SIG-M5 (cell line): ENCODE data around the gene ZNF341.

Source experiments
- DNase-seq: peaks from one replicate; lab custom pipeline; 2025; lab: John Stamatoyannopoulos, UW

ZNF341 gene

DNA sequence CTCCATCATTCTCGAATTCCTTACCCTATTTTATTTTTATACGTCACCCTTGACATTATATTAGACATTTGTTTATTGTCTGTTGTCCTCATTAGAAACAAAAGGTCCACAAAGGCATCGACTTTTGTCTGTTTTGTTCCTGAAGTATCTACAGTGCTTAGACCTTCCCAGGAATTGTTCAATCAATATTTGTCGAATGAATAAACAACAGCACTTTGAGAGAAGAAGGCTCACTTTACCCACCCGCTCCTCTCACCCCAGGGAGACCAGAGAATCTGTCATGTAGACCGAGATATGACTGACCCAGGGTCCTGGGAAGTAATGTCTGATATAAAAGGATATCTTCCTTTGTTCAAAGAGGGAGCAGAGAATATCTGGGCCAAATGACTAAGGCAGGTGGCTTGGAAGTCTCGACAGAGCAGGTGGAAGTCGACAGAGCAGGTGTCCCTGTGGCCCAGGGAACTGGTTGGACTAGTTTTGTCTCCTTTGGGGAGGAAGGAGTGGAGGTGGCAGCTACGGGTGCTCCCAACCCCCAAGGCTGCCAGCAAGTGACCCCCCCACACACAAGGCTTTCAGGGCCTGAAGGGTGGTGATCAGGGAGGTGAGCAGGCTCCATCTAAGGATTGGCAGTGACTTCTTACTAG lies 64.6 kb downstream of the ZNF341 start:
- DNase-seq: no peak

DNA sequence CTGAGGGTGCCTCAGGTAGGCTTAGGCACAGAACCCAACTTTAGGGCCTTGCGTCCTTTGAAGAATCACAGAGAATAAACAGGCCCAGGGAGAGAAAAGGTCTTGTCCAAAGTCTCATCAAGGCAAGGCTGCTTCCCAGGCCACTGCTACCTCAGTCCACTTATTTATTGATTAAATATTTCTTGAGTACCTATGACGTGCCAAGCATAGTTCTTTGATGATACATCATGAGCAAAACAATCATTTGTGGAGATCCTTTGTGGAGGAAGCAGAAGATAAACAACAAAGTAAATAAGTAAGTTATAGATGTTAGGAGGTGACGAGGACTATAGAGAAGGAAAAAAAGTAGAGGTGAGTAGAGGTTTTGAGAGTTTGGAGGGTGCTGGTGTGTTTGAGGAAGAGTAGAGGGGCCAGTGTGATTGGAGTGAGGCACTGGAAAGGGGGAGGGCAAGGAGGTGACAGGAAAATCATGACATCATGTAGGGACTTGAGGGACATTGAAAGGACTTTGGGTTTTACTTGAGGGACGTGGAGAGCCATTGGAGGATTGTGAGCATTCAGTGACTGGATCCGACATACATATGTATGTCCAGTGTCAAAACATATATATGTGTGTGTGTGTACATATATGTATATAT lies 65.2 kb downstream of the ZNF341 start:
- no peak for DNase-seq

DNA sequence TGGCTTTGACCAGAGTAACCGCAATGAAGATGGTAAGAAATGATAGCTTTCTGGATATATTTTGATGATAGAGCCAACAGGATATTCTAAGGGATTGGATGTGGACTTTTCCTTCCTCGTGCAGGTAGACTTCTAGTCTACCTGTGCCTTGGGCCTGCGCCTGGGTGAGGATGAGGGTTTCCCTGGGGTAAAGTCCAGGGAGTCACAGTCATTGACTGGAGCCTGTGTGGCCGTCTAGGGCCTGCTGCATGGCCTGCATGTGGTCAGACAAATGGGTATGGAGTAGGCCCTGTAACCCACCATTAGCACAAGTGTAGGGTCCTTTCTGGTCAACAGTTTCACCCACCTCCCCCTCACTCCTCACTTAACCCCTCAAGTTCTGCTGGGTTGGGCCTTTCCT lies 66.6 kb downstream of the ZNF341 start:
- DNase-seq: no peak

DNA sequence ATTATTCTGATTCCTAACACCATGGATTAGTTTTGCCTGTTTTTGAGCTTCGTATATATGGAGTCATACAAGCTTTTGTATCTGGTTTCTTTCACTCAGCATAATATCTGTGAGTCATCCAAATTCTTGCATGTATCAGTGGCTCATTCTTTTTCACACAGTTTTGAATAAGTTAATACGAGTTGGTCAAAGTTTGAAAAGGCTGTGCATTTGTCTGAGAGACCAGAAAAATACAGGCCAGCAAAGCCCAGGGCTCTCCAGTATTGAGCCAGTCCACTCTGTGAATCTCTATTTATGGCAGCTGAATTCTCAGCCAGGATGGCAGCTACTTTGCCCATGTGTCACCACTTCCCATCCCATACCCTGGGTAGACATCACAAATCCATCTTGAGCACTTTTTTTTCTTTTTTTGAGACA lies 72.1 kb downstream of the ZNF341 start:
- DNase-seq: no peak

DNA sequence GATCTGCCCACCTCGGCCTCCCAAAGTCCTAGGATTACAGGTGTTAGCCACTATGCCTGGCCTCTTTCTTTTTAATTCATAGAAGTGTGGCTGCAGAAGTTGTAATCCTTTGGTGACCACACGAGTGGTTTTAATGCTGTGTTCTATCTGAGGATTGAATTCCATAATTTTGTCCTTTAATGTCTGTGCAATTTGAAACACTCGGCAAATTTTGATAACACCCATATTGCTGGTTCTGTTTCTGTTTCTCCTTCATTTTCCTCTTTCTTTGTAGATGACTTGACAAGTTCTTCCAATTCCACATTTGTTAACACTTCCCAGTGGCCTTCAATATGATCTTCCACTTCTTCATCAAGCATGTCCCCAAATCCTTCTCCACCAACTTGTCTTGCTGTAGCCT lies 76.6 kb downstream of the ZNF341 start:
- no peak for DNase-seq

DNA sequence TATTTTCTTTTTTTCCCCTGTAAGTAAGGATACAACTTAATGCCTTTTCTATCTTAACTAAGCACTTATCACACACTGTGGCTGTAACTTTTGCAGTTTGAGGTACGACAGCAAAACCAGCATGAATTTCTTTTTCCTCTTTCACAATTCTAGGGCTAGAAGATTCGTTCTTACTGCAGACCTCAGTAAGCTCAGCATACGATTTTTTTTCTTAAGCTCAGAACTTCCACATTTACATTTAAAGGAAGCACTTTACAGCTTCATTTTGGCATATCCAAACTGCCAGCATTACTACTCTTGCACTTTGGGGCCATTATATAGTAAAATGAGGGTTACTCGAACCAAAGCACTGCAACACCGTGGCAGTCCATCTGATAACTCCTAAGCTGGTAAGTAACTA lies 78.5 kb downstream of the ZNF341 start:
- no peak for DNase-seq

DNA sequence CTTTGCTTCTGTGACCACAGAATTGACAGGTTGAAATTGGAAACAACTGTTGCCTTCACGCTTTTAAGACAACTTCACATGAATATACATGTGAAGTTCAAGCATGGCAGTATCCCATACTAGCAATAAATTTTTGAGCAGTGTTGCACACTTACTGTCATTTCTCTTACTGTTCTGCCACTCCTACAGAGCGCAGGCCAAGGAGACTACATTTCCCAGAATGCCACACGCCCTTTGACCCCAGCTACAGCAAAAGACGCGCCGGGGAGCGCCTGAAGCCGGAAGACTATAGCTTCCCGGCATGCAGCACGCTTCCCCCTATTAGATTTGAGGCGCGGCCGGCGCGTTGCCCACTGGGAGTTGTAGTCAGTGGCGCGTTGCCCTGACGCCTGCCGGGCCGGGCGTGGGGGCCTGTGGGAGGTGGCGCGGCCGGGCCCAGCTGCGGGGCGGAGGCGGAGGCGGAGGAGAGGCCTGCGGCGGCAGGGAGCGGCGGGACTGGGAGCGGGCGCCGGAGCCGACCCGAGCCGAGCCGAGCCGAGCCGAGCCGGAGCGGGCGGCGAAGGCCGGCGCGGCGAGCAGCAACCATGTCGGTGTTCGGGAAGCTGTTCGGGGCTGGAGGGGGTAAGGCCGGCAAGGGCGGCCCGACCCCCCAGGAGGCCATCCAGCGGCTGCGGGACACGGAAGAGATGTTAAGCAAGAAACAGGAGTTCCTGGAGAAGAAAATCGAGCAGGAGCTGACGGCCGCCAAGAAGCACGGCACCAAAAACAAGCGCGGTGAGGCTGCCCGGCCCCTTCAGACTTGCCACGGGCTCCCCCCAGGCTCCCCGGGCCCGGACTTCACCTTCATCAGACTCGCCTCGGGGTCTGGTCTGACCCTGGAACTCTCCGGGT lies 79.3 kb downstream of the ZNF341 start, which contains the start of gene CHMP4B:
CHMP4B (plus strand) TSS at position 464 of the 891 bp plus-strand sequence; CDS start at position 585, 121 bp downstream.
- DNase-seq: peak; percentile 94

DNA sequence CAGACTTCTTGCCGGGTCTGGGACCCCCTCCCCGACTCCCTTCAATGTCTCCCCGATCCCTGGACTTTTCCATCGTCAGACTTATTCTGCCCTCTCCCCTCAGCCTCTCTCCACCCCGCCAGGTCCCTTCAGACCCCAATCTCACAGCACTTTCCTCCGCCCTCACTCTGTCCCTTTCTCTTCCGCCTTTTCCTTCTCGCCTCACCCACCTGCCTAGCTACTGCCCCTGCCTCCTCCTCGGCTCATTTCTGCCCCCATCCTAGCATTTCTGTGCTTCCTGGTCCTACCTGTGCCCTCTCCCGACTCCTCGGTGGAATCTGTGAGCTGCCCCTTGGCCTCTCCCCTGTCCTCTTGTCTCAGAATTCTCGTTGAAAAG lies 80.0 kb downstream of the ZNF341 start:
- DNase-seq: no peak

DNA sequence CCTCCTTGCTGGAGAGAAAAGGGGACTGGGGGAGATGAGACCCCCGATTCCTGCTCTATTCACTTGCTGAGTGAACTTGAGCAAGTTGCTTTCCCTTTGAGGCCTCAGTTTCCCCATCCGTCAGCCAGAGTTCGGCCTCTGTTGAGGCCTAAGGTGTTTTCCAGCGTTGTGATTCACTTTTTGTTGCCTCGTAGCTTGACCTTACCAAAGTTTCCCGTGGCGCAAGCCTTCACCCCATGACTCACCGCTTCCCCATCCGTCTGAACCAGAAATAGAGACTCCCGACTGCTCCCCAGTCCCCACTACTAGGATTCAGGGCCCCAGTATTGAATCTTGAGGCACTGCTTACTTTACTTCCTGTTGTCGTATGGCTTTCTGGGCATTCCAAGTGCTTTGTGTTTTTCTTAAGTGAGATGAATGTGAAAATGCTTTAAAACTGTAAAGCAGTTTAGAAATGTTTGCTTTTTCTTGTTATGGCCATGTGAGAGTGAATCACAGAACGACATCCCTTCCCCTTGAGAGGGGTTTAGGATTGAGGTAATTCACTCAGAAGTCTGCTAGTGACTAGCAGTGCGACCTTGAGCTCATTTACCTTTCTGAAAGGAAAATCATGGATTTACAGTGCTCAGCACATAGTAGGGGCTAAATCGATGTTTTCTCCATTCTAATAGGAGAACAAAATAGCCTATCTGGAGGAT lies 80.5 kb downstream of the ZNF341 start:
- DNase-seq: no peak

DNA sequence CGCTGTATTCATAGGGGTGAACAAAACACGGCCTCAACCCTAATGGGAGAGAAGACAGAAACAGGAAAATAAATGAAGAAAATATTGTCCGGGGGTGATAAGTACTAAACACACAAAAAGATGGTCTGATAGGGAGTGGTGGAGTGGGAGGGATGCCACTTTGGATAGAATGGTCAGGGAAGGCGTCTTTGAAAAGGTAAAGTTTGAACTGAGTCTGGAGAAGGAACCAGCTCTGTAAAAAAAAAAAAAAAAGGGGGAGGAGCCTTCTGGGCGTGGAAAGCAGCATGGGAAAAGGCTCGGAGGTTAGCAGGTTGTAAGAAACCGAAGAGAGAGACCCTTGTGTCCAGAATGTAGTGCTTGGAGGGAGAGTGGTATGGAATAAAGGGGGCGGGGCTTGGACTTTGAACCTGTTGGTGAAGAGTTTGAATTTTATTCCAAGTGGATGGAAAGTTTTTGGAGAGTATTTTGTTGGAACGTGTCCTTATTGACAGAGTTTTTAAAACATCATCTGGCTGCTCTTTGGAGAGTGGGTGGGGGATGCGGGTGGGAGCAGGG lies 81.2 kb downstream of the ZNF341 start:
- no peak for DNase-seq

DNA sequence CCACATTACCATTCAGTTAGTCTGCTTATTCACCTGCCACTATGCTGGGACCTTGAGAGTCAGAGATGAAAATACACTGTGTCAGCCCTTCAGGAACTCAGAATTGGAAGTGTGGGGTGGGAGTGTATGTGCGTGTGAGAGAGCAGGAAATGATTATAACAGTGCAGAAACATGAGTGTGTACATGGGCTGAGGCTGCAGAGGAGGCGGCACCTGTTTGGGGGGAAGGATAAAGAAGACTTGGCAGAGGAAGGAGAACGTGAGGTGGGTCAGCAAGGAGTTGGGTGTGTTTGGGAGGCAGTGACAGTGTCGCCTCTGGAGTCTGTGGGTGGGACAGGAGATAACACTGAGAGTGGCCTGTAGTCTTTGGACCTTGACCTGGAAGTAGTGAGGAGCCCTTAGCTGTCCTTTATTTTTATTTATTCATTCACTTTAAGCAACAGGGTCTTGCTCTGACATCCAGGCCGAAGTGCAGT lies 82.5 kb downstream of the ZNF341 start:
- no peak for DNase-seq

DNA sequence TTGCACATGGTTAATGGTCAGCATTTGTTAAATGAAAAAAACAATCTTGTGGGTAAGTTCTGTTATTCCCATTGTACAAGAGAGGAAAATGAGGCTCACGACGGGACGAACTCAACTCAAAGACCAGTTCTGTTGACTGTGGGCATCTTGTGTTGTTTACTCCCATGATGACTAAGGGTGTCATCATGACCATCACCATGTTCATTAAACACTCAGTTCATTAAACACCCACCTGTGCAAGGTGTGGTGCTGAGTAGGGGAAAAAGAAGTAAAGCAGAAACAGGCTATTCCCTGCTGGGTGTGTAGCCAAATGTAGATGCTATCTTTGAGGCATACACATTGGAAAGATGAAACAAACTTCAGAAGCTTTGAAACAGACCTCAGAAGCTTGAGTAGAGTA lies 83.9 kb downstream of the ZNF341 start:
- DNase-seq: no peak

DNA sequence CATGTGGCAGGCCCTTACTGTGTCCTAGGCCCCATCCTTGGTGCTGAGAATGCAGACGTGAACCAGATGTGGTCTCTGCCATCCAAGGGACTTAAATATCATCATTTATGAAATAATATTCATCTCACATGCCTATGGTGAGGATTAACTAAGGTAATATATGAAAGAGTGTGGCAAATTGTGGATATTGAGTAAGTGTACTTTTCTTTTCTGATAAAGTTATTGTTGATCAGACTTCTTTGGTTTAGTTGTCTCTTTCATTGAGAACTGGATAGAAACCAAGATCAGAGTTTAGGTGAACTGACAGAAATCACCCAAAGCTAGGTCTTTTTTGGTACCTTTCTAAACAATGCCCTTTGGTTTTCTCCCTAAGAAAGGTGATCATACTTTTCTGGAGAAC lies 84.4 kb downstream of the ZNF341 start:
- no peak for DNase-seq

DNA sequence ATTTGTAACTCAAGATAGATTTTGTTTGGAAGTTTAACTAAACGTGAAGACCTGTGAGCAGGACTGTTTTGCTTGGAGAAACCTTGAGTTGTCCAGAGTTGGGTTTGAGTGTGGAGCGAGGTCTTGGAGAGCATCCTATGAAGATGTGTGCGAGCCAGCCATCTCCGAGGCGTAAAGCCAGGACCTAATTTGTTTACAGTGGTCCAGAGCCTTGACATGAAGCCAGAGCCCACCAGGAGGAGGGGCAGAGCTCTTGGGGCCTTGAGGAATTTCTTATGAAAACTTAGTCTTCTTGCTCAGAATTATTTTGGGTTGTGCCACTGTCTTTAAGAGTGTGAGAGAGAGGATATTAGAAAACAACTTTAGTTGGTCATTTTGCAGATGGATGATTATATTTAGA lies 85.6 kb downstream of the ZNF341 start:
- DNase-seq: no peak

DNA sequence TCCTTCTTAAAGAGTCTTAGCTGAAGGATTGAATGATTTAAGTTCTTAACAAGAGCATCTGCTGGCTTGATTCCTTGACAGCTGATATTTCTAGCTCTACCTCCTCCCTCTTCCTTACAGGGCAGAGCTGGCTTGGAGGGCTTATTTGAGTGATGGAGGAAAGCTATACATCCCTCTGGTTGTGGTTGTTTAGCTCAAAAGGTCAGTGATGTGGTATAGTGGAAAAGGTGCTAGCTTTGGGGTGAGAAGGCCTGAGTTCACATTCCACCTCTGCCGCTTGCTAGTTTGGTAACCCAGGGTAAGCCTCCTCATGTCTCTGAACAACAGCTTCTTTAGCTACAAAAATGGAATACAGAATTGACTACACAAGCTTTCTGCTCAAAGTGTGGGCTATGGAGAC lies 87.7 kb downstream of the ZNF341 start:
- no peak for DNase-seq

DNA sequence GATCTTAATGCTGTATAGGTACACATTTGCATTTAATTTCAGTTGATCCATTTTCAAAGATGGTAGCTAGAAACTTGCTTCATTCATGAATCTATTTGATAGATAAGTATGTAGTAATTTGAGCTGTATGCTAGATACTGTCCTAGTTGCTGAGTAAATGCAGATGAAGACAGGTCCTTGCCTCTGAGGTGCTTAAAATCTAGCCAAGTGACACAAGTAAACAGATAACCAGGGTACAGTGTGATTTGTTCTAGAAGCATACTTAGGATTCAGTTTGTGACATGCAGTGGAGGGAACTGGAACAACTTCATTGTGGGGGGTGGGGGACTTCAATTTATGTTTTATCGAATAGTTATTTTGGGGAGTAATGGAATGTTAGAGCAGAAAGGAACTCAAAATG lies 88.6 kb downstream of the ZNF341 start:
- no peak for DNase-seq

DNA sequence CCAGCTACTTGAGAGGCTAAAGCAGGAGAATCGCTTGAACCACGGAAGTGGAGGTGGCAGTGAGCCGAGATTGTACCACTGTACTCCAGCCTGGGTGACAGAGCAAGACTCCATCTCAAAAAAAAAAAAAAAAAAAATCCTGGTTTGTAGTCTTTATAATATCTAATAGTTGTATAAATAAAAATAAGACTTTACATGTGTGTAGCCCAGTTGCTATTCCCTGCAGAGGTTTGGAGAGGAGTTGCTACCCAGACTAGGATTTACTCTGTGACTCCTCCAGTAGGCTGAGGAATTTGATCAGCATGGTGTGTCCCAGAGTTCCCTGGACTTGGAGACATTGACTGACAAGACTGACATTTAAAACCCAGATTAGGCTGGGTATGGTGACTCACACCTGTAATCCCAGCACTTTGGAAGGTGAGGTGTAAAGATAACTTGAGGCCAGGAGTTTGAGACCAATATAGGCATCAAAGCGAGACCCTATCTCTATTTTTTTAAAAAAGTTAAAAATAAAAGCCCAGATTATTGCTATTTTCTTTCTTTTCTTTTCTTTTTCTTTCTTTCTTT lies 89.6 kb downstream of the ZNF341 start:
- no peak for DNase-seq

DNA sequence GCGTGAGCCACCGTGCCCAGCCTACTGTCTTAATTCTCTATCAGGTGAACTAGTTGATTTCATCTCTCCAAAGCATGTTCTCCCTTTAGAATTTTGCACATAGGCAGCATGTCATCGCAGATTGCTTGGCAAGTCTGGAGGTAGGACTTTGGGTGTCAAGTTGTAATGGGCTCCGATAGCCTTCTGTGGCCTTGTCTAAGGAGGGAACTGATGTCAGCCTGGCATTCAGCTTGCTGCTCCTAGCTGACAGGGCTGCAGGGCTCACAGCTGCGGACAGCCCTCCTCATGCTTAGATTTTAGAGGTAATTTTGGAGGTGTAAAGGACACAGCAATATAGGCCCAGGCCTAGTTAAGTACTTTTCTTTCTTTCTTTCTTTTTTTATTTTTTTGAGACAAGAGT lies 90.6 kb downstream of the ZNF341 start:
- no peak for DNase-seq

DNA sequence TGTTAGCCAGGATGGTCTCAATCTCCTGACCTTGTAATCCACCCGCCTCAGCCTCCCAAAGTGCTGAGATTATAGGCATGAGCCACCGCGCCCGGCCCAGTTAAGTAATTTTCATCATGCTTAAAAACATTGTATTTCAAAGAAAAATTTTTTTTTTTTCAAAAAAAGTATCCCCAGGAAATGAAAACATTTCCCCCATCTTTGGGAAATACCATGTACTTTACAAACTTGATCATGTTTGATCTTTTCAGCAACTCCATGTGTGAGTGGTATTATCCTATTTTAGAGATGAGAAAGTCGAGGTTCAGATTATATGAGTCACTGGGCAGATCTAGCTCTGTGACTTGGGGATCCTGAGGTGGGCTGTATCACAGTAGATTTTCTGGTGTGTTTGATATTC lies 91.2 kb downstream of the ZNF341 start:
- DNase-seq: no peak

DNA sequence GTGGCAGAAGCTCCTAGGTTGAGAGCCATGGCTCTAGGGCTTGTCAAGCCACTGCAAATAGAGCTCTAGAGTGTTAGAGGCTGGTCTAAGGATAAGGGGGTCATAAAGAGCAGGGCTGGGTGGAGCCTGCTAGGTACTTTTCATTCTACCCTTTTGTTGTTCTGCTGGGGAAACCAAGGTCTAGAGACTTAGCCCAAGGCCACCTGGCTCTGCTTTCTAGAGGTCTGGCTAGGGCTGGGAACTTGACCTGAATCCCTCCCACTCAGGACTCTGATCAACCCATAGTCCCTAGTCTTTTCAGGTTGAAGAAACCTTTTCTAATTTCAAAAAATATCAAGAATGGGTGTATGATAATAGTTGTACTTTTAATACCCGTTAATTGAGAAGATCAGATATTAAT lies 93.1 kb downstream of the ZNF341 start:
- DNase-seq: no peak
